H9 (cell line): ENCODE measurements around the gene EGLN3. TPM values are rescaled to one million over a fixed set of nuclear protein-coding genes. Genes with fewer than 3 reads are reported as not detected.

Experiments used
- DNase-seq: peaks from one replicate; pipeline ENCODE4 v3.0.0-alpha.2; 2017
- H2AFZ ChIP-seq: one replicate; pipeline ENCODE4 v1.6.1; 2013; ENCODE audit warnings: mild to moderate bottlenecking, low read length, control low read depth, moderate library complexity
- H2AK5ac ChIP-seq: 2 replicates; pipeline ENCODE4 v1.6.1; 2013; ENCODE audit warnings: low read length, control low read depth, mixed read lengths; ENCODE audit not compliant: insufficient read length
- H2BK120ac ChIP-seq: one replicate; pipeline ENCODE4 v1.6.1; 2013; ENCODE audit warnings: low read depth, mild to moderate bottlenecking, low read length, control low read depth, inconsistent platforms; ENCODE audit not compliant: poor library complexity, severe bottlenecking
- H2BK12ac ChIP-seq: 2 replicates; pipeline ENCODE4 v1.6.1; 2013; ENCODE audit warnings: low read length, control low read depth, mixed read lengths, low read depth; ENCODE audit not compliant: insufficient read length
- H2BK15ac ChIP-seq: 2 replicates; pipeline ENCODE4 v1.6.1; 2013; ENCODE audit warnings: low read depth, low read length, control low read depth
- H2BK20ac ChIP-seq: one replicate; pipeline ENCODE4 v1.6.1; 2013; ENCODE audit warnings: low read depth, mild to moderate bottlenecking, low read length, control low read depth, inconsistent platforms; ENCODE audit not compliant: poor library complexity, severe bottlenecking
- H2BK5ac ChIP-seq: 2 replicates; pipeline ENCODE4 v1.6.1; 2013; ENCODE audit warnings: low read length, control low read depth, mixed read lengths; ENCODE audit not compliant: insufficient read length
- H3K14ac ChIP-seq: 2 replicates; pipeline ENCODE4 v1.6.1; 2013; ENCODE audit warnings: low read length, control low read depth; ENCODE audit not compliant: insufficient read depth
- H3K18ac ChIP-seq: 2 replicates; pipeline ENCODE4 v1.6.1; 2013; ENCODE audit warnings: low read depth, mild to moderate bottlenecking, mixed read lengths, low read length, control low read depth; ENCODE audit not compliant: insufficient read length
- H3K23ac ChIP-seq: 2 replicates; pipeline ENCODE4 v1.6.1; 2013; ENCODE audit warnings: low read length, control low read depth, mixed read lengths, low read depth; ENCODE audit not compliant: insufficient read length
- H3K23me2 ChIP-seq: 2 replicates; pipeline ENCODE4 v1.6.1; 2013; ENCODE audit warnings: low read depth, mild to moderate bottlenecking, mixed read lengths, low read length, control low read depth; ENCODE audit not compliant: insufficient read length, poor library complexity, severe bottlenecking
- H3K27ac ChIP-seq: 2 replicates; pipeline ENCODE4 v1.5.1; 2013; ENCODE audit warnings: low read length, control low read depth, mixed read lengths, low read depth; ENCODE audit not compliant: insufficient read length
- H3K27me3 ChIP-seq: 2 replicates; pipeline ENCODE4 v1.6.1; 2013; ENCODE audit warnings: low read length, control low read depth, inconsistent platforms; ENCODE audit not compliant: insufficient read depth
- H3K4ac ChIP-seq: 2 replicates; pipeline ENCODE4 v1.6.1; 2013; ENCODE audit warnings: low read depth, mild to moderate bottlenecking, control low read depth, inconsistent platforms, low read length, moderate library complexity
- H3K4me1 ChIP-seq: 2 replicates; pipeline ENCODE4 v1.6.1; 2013; ENCODE audit warnings: low read length, control low read depth, inconsistent platforms; ENCODE audit not compliant: insufficient read depth
- H3K4me2 ChIP-seq: 2 replicates; pipeline ENCODE4 v1.6.1; 2013; ENCODE audit warnings: low read length, control low read depth, mixed read lengths; ENCODE audit not compliant: insufficient read length, insufficient read depth
- H3K56ac ChIP-seq: 2 replicates; pipeline ENCODE4 v1.6.1; 2013; ENCODE audit warnings: low read depth, mild to moderate bottlenecking, mixed read lengths, low read length, control low read depth; ENCODE audit not compliant: insufficient read length
- H3K79me1 ChIP-seq: 2 replicates; pipeline ENCODE4 v1.6.1; 2013; ENCODE audit warnings: low read depth, mild to moderate bottlenecking, moderate library complexity, low read length, control low read depth, inconsistent platforms; ENCODE audit not compliant: insufficient read depth, poor library complexity, severe bottlenecking
- H3K79me2 ChIP-seq: 2 replicates; pipeline ENCODE4 v1.6.1; 2013; ENCODE audit warnings: low read length, control low read depth, inconsistent platforms; ENCODE audit not compliant: insufficient read depth
- H3K9ac ChIP-seq: 2 replicates; pipeline ENCODE4 v1.6.1; 2013; ENCODE audit warnings: low read length, control low read depth, mixed read lengths; ENCODE audit not compliant: insufficient read length; ENCODE audit errors: extremely low read depth
- H3K9me3 ChIP-seq: one replicate; pipeline ENCODE4 v1.6.1; 2013; ENCODE audit warnings: low read depth, low read length, inconsistent platforms; ENCODE audit not compliant: control insufficient read depth
- H3T11ph ChIP-seq: one replicate; pipeline ENCODE4 v1.6.1; 2013; ENCODE audit warnings: mild to moderate bottlenecking, low read length, control low read depth, inconsistent platforms
- H4K20me1 ChIP-seq: one replicate; pipeline ENCODE4 v1.6.1; 2013; ENCODE audit not compliant: control insufficient read depth, insufficient read length, insufficient read depth
- H4K5ac ChIP-seq: 2 replicates; pipeline ENCODE4 v1.6.1; 2013; ENCODE audit warnings: low read depth, mild to moderate bottlenecking, mixed read lengths, low read length, control low read depth; ENCODE audit not compliant: insufficient read length
- H4K8ac ChIP-seq: replicated peaks from 2 replicates; pipeline ENCODE4 v1.6.1; 2013; ENCODE audit warnings: low read length, control low read depth, mixed read lengths, low read depth; ENCODE audit not compliant: insufficient read length
- H4K91ac ChIP-seq: 2 replicates; pipeline ENCODE4 v1.6.1; 2013; ENCODE audit warnings: low read depth, mild to moderate bottlenecking, moderate library complexity, mixed read lengths, low read length, control low read depth; ENCODE audit not compliant: insufficient read length
- H3K27ac Mint-ChIP-seq, 3 experiments: 2 replicates in 2 of 3; 3 replicates in 1 of 3; pipeline ENCODE4 v1.8.0; 2020 to 2021; ENCODE audit warnings: mixed read lengths in 3 of 3, mild to moderate bottlenecking in 1 of 3, moderate library complexity in 1 of 3
- H3K27me3 Mint-ChIP-seq: 2 replicates; pipeline ENCODE4 v1.8.0; 2021; ENCODE audit warnings: low read depth, mild to moderate bottlenecking, moderate library complexity, mixed read lengths
- H3K36me3 Mint-ChIP-seq, 3 experiments: 2 replicates in 2 of 3; 3 replicates in 1 of 3; pipeline ENCODE4 v1.8.0; 2020 to 2021; ENCODE audit warnings: low read depth in 3 of 3, mixed read lengths in 3 of 3; ENCODE audit not compliant: insufficient read depth in 1 of 3
- H3K4me1 Mint-ChIP-seq, 2 experiments: 2 replicates each; pipeline ENCODE4 v1.8.0; 2020; ENCODE audit warnings: mixed read lengths in 2 of 2
- H3K4me3 Mint-ChIP-seq, 2 experiments: 2 replicates in 1 of 2; 3 replicates in 1 of 2; pipeline ENCODE4 v1.8.0; 2020 to 2021; ENCODE audit warnings: mild to moderate bottlenecking in 2 of 2, mixed read lengths in 2 of 2, moderate library complexity in 1 of 2
- H3K9me3 Mint-ChIP-seq, 2 experiments: 2 replicates in 1 of 2; 3 replicates in 1 of 2; pipeline ENCODE4 v1.8.0; 2020; ENCODE audit warnings: mild to moderate bottlenecking in 2 of 2, mixed read lengths in 2 of 2, moderate library complexity in 1 of 2
- CTCF ChIP-seq: fragments of 200-600 bp; sonication (generic); conservative IDR thresholded peaks from 3 replicates; pipeline ENCODE4 v1.8.0; 2021; ENCODE audit warnings: antibody characterized with exemption, mild to moderate bottlenecking
- WGBS: extraction: QIAGEN DNeasy Blood & Tissue Kit; methylation state at CpG from one replicate; pipeline ENCODE4 v1.1.7; 2013; ENCODE audit warnings: missing lambda C conversion rate, low lambda C conversion rate, mixed read lengths; ENCODE audit not compliant: insufficient read length; ENCODE audit errors: extremely low coverage; 5-methylcytosine and 5-hydroxymethylcytosine counted together
- total RNA-seq: library from RNA; stranded (reverse); gene quantifications from 2 replicates; pipeline ENCODE4 v1.2.1, GENCODE V29; 2021

Gene EGLN3
- total RNA-seq, 1 experiment from 2014 or later = 19.8 TPM

GRCh38 chr14:33910435-33910834 is 40.4 kb downstream of the EGLN3 start:
- Mint-ChIP-seq H3K27ac (no peak overlapping the region; a peak in 1 of 7 replicates), H3K36me3 (peaks cover 0 to 12% (median 3%) of the 10 kb centered on the region in 3 experiments; a peak in 2 of 7 replicates)
- H3K9ac ChIP-seq = no peak overlapping the region

More at GRCh38 chr14:33910435-33910834, 40.4 kb downstream of the EGLN3 start:
- no peak overlapping the region for H2BK15ac ChIP-seq
- no peak overlapping the region for H3K27ac ChIP-seq
- H3K4ac ChIP-seq = no peak overlapping the region
- peaks cover 4 to 6% of the 10 kb centered on the region in 2 experiments; a peak in 3 of 4 replicates for H3K4me1 Mint-ChIP-seq
- H3K14ac ChIP-seq = no peak overlapping the region
- no peak overlapping the region for H3K56ac ChIP-seq
- H2AFZ ChIP-seq = no peak overlapping the region
- no peak overlapping the region for H3K18ac ChIP-seq
- H3K79me1 ChIP-seq = no peaks in the 10 kb centered on the region
- DNase-seq = no peak
- no peaks in the 10 kb centered on the region for H3K27me3 Mint-ChIP-seq
- no peak overlapping the region for H2BK120ac ChIP-seq
- no peak overlapping the region for H3K4me3 Mint-ChIP-seq
- H4K8ac ChIP-seq = no peak overlapping the region
- H3K79me2 ChIP-seq = no peaks in the 10 kb centered on the region
- peaks cover 0 to 4% of the 10 kb centered on the region in 2 experiments; a peak in 2 of 5 replicates for H3K9me3 Mint-ChIP-seq
- no peak overlapping the region for H3K23ac ChIP-seq
- H3T11ph ChIP-seq = no peak overlapping the region
- H4K20me1 ChIP-seq = no peaks in the 10 kb centered on the region
- no peaks in the 10 kb centered on the region for H3K27me3 ChIP-seq
- no peak for TF ChIP-seq CTCF
- H4K91ac ChIP-seq = no peak overlapping the region
- no peak overlapping the region for H2BK5ac ChIP-seq
- no peak overlapping the region for H3K4me2 ChIP-seq
- no peaks in the 10 kb centered on the region for H3K23me2 ChIP-seq
- no peak overlapping the region for H2BK12ac ChIP-seq
- H2BK20ac ChIP-seq = no peak overlapping the region
- H4K5ac ChIP-seq = no peak overlapping the region
- H3K4me1 ChIP-seq = peaks cover 2% of the 10 kb centered on the region; the same call in 1 of the 2 replicates
- H3K9me3 ChIP-seq = no peaks in the 10 kb centered on the region
- no CpG with 5 or more reads among the region's 8 CpGs for WGBS
- no peak overlapping the region for H2AK5ac ChIP-seq
